ENCODE data around the gene SCGN. TPM values are rescaled to one million over a fixed set of nuclear protein-coding genes. Genes with fewer than 3 reads are reported as not detected.

Gene SCGN
- total and polyA plus RNA-seq, 2 of the 13 experiments (the other 11 are each of a cell fraction or from before 2014, with no cell fraction given), result 2.9 to 29.0 TPM

GRCh38 chr6:25660512-25660911, 8.5 kb downstream of the SCGN start (continued):
- TF ChIP-seq ELK4 (CRISPR knock-in tag; IDR thresholded peaks at IDR 0.05; ENCODE audit: borderline replicate concordance), result no peak
- no peak for TF ChIP-seq PAX8 (CRISPR knock-in tag; IDR thresholded peaks at IDR 0.05; ENCODE audit: borderline replicate concordance)
- no peak for TF ChIP-seq ZNF18 (CRISPR knock-in tag; IDR thresholded peaks at IDR 0.05; ENCODE audit: insufficient replicate concordance)
- no peak for TF ChIP-seq E2F2 (CRISPR knock-in tag; IDR thresholded peaks at IDR 0.05; ENCODE audit: borderline replicate concordance)
- TF ChIP-seq ZBTB7A (CRISPR knock-in tag; IDR thresholded peaks at IDR 0.05), result no peak
- no peak for TF ChIP-seq SMAD9 (CRISPR knock-in tag; IDR thresholded peaks at IDR 0.05)
- no peak for TF ChIP-seq ZNF207 (IDR thresholded peaks at IDR 0.05; ENCODE audit: borderline replicate concordance)
- no peak for TF ChIP-seq HNRNPK (IDR thresholded peaks at IDR 0.05; ENCODE audit: low read depth, low read length, poor library complexity, severe bottlenecking)
- TF ChIP-seq ZNF788 (CRISPR knock-in tag; IDR thresholded peaks at IDR 0.05; ENCODE audit: borderline replicate concordance), result no peak
- no peak for TF ChIP-seq ZNF75D (CRISPR knock-in tag; IDR thresholded peaks at IDR 0.05; ENCODE audit: borderline replicate concordance)
- TF ChIP-seq ZNF318 (CRISPR knock-in tag; IDR thresholded peaks at IDR 0.05), result no peak
- TF ChIP-seq TERF1 (CRISPR knock-in tag; IDR thresholded peaks at IDR 0.05), result no peak
- no peak for TF ChIP-seq SNAPC5 (CRISPR knock-in tag; IDR thresholded peaks at IDR 0.05; ENCODE audit: borderline replicate concordance)
- TF ChIP-seq CHD4 (IDR thresholded peaks at IDR 0.05; ENCODE audit: borderline replicate concordance, low read length), result no peak
